H1 (cell line): Measurements from ENCODE around the gene QDPR. TPM values are rescaled to one million over a fixed set of nuclear protein-coding genes. Genes with fewer than 3 reads are reported as not detected.

Source experiments
- CTCF ChIA-PET: fragments of 300-600 bp; sonication (Branson Sonifier 250); formaldehyde crosslinking; loops from one replicate; lab custom pipeline; 2021; ENCODE audit not compliant: partially characterized antibody; lab: Charles Lee
- POLR2A ChIA-PET: fragments of 300-600 bp; sonication (Branson Sonifier 250); formaldehyde crosslinking; loops from one replicate; lab custom pipeline; 2021; ENCODE audit warnings: inconsistent platforms; ENCODE audit not compliant: partially characterized antibody; lab: Charles Lee
- DNase-seq, 2 experiments: peaks; one replicate each; pipeline versions ENCODE4 v3.0.0 to v3.0.0-alpha.2; 2010 to 2022; ENCODE audit warnings: low spot score in 2 of 2, low read depth in 1 of 2, mixed read lengths in 1 of 2
- FAIRE-seq: peaks from 2 replicates; lab custom pipeline; 2011; peaks lifted over from hg19 to GRCh38; lab: Jason Lieb, UNC
- H2AFZ ChIP-seq: 2 replicates; pipeline ENCODE4 v1.8.1; 2012; ENCODE audit warnings: low read length, inconsistent platforms
- H2AK5ac ChIP-seq: 2 replicates; pipeline ENCODE4 v1.6.1; 2013; ENCODE audit warnings: low read depth, low read length
- H2BK120ac ChIP-seq: replicated peaks from 2 replicates; pipeline ENCODE3; 2013; ENCODE audit warnings: low read depth, low read length, inconsistent platforms
- H2BK12ac ChIP-seq: 2 replicates; pipeline ENCODE4 v1.6.1; 2013; ENCODE audit warnings: low read depth, low read length
- H2BK15ac ChIP-seq: 2 replicates; pipeline ENCODE4 v1.6.1; 2013; ENCODE audit warnings: low read length
- H2BK20ac ChIP-seq: 2 replicates; pipeline ENCODE4 v1.6.1; 2013; ENCODE audit warnings: low read length
- H2BK5ac ChIP-seq: 2 replicates; pipeline ENCODE4 v1.6.1; 2013; ENCODE audit warnings: low read depth, low read length
- H3K14ac ChIP-seq: 2 replicates; pipeline ENCODE4 v1.6.1; 2013; ENCODE audit warnings: inconsistent platforms; ENCODE audit not compliant: insufficient read length
- H3K18ac ChIP-seq: 2 replicates; pipeline ENCODE4 v1.6.1; 2013; ENCODE audit warnings: low read length; ENCODE audit errors: extremely low read depth
- H3K23ac ChIP-seq: 2 replicates; pipeline ENCODE4 v1.6.1; 2013; ENCODE audit warnings: inconsistent platforms; ENCODE audit not compliant: insufficient read length
- H3K23me2 ChIP-seq: 2 replicates; pipeline ENCODE4 v1.6.1; 2013; ENCODE audit warnings: low read depth, low read length
- H3K27ac ChIP-seq: 2 replicates; pipeline ENCODE4 v1.6.1; 2011; ENCODE audit warnings: low read depth, low read length, inconsistent platforms
- H3K27me3 ChIP-seq, 4 experiments: replicated peaks in 1 of 4; 1 replicate in 1 of 4; 2 replicates in 3 of 4; pipeline versions ENCODE4 v1.6.1 to v1.8.1; 2011 to 2013; ENCODE audit warnings: low read length in 3 of 4, mild to moderate bottlenecking in 3 of 4, inconsistent platforms in 2 of 4, mixed read lengths in 2 of 4, moderate library complexity in 1 of 4; ENCODE audit not compliant: control insufficient read depth in 3 of 4, insufficient read depth in 3 of 4; ENCODE audit errors: extremely low read depth in 1 of 4
- H3K36me3 ChIP-seq, 4 experiments: 2 replicates each; pipeline versions ENCODE4 v1.6.1 to v1.8.1; 2011 to 2013; ENCODE audit warnings: mild to moderate bottlenecking in 4 of 4, low read length in 3 of 4, moderate library complexity in 2 of 4, control low read depth in 1 of 4, inconsistent platforms in 1 of 4; ENCODE audit not compliant: insufficient read depth in 4 of 4, control insufficient read depth in 2 of 4
- H3K4ac ChIP-seq: replicated peaks from 2 replicates; pipeline ENCODE3; 2013; ENCODE audit warnings: low read length, low read depth, mixed read lengths, inconsistent platforms; ENCODE audit not compliant: insufficient read length
- H3K4me1 ChIP-seq, 4 experiments: replicated peaks in 1 of 4; 1 replicate in 1 of 4; 2 replicates in 3 of 4; pipeline versions ENCODE4 v1.6.1 to v1.8.1; 2011 to 2013; ENCODE audit warnings: low read length in 3 of 4, inconsistent platforms in 2 of 4, mixed read lengths in 1 of 4; ENCODE audit not compliant: insufficient read depth in 4 of 4, control insufficient read depth in 3 of 4
- H3K4me2 ChIP-seq, 2 experiments: 2 replicates each; pipeline versions ENCODE4 v1.6.1 to v1.8.1; 2011 to 2013; ENCODE audit warnings: low read depth in 2 of 2, low read length in 2 of 2, control low read depth in 1 of 2, inconsistent platforms in 1 of 2, mild to moderate bottlenecking in 1 of 2; ENCODE audit not compliant: insufficient read depth in 1 of 2
- H3K4me3 ChIP-seq, 4 experiments: fragments of 200-600, 300-600 bp in 1 of 4; sonication (generic), shearing (Covaris generic), sonication (Bioruptor Twin) in 1 of 4; 2 replicates each; pipeline versions ENCODE4 v1.5.1 to v1.8.1; 2011 to 2016; ENCODE audit warnings: low read length in 4 of 4, low read depth in 3 of 4, control low read depth in 2 of 4, inconsistent platforms in 2 of 4, mild to moderate bottlenecking in 2 of 4, mixed read lengths in 1 of 4, moderate library complexity in 1 of 4; ENCODE audit not compliant: insufficient read depth in 2 of 4; ENCODE audit errors: extremely low read depth in 1 of 4
- H3K56ac ChIP-seq: replicated peaks from 2 replicates; pipeline ENCODE3; 2013; ENCODE audit warnings: low read depth, mild to moderate bottlenecking, mixed read lengths, low read length, inconsistent platforms; ENCODE audit not compliant: insufficient read length
- H3K79me1 ChIP-seq: 2 replicates; pipeline ENCODE4 v1.6.1; 2013; ENCODE audit warnings: low read depth, low read length, control low read depth
- H3K79me2 ChIP-seq, 2 experiments: 2 replicates each; pipeline versions ENCODE4 v1.6.1 to v1.8.1; 2012 to 2013; ENCODE audit warnings: low read length in 2 of 2, mild to moderate bottlenecking in 2 of 2, inconsistent platforms in 1 of 2; ENCODE audit not compliant: insufficient read depth in 2 of 2, control insufficient read depth in 1 of 2
- H3K9ac ChIP-seq, 4 experiments: replicated peaks in 1 of 4; 1 replicate in 1 of 4; 2 replicates in 3 of 4; pipeline versions ENCODE4 v1.6.1 to v1.8.1; 2011 to 2013; ENCODE audit warnings: low read depth in 3 of 4, low read length in 3 of 4, control low read depth in 2 of 4, mild to moderate bottlenecking in 2 of 4, moderate library complexity in 2 of 4, inconsistent platforms in 1 of 4; ENCODE audit errors: extremely low read depth in 1 of 4
- H3K9me3 ChIP-seq, 2 experiments: 2 replicates each; pipeline versions ENCODE4 v1.6.1 to v1.8.1; 2012 to 2013; ENCODE audit warnings: mild to moderate bottlenecking in 2 of 2, moderate library complexity in 2 of 2, control low read depth in 1 of 2, inconsistent platforms in 1 of 2, low read depth in 1 of 2, low read length in 1 of 2, mixed read lengths in 1 of 2; ENCODE audit not compliant: insufficient read depth in 2 of 2
- H4K20me1 ChIP-seq, 2 experiments: replicated peaks in 1 of 2; 2 replicates each; pipeline versions ENCODE3 to v1.8.1; 2011 to 2013; ENCODE audit warnings: inconsistent platforms in 2 of 2, low read length in 2 of 2, mild to moderate bottlenecking in 1 of 2; ENCODE audit not compliant: insufficient read depth in 2 of 2, control insufficient read depth in 1 of 2
- H4K5ac ChIP-seq: 2 replicates; pipeline ENCODE4 v1.6.1; 2013; ENCODE audit warnings: low read length, low read depth, mixed read lengths, inconsistent platforms; ENCODE audit not compliant: insufficient read length
- H4K8ac ChIP-seq: 2 replicates; pipeline ENCODE4 v1.8.0; 2013; ENCODE audit warnings: mild to moderate bottlenecking, moderate library complexity, low read length, inconsistent platforms; ENCODE audit not compliant: insufficient read depth; ENCODE audit errors: extremely low read depth
- H4K91ac ChIP-seq: replicated peaks from 2 replicates; pipeline ENCODE3; 2013; ENCODE audit warnings: low read length, mixed read lengths, inconsistent platforms; ENCODE audit not compliant: insufficient read length
- BACH1 ChIP-seq: IDR thresholded peaks from 2 replicates; pipeline ENCODE4 v1.6.1; 2012; ENCODE audit warnings: low read length, improper control_type of control experiment
- CTBP2 ChIP-seq: IDR thresholded peaks from 2 replicates; pipeline ENCODE4 v1.7.0; 2011; ENCODE audit warnings: borderline replicate concordance, mild to moderate bottlenecking, moderate library complexity, mixed read lengths, low read length; ENCODE audit not compliant: insufficient read depth, insufficient read length
- GTF2F1 ChIP-seq: IDR thresholded peaks from 2 replicates; pipeline ENCODE4 v1.6.1; 2012; ENCODE audit warnings: low read depth, low read length, improper control_type of control experiment, borderline replicate concordance
- POU5F1 ChIP-seq: IDR thresholded peaks from 2 replicates; pipeline ENCODE4 v1.6.1; 2011; ENCODE audit warnings: low read depth, mild to moderate bottlenecking, low read length, moderate library complexity
- RFX5 ChIP-seq: IDR thresholded peaks from 2 replicates; pipeline ENCODE4 v1.6.1; 2011; ENCODE audit warnings: low read depth, low read length, improper control_type of control experiment, borderline replicate concordance
- RXRA ChIP-seq: IDR thresholded peaks from 2 replicates; pipeline ENCODE4 v1.6.1; 2011; ENCODE audit warnings: low read depth, mild to moderate bottlenecking, low read length, moderate library complexity; ENCODE audit not compliant: insufficient read depth
- TAF1 ChIP-seq: IDR thresholded peaks from 2 replicates; pipeline ENCODE4 v1.6.1; 2011; ENCODE audit warnings: mild to moderate bottlenecking, low read depth, low read length
- WGBS, 2 experiments: shearing (Covaris generic) in 1 of 2; methylation state at CpG; one replicate each; pipeline versions ENCODE4 v1.1.6 to v1.1.7; 2013 to 2015; ENCODE audit warnings: low lambda C conversion rate in 2 of 2, mixed read lengths in 2 of 2, inconsistent platforms in 1 of 2, low coverage in 1 of 2, missing lambda C conversion rate in 1 of 2; ENCODE audit not compliant: insufficient replicate concordance in 2 of 2, insufficient coverage in 1 of 2, insufficient read length in 1 of 2; ENCODE audit errors: extremely low coverage in 1 of 2, missing lambda C conversion rate in 1 of 2; 5-methylcytosine and 5-hydroxymethylcytosine counted together
- polyA plus RNA-seq, 7 experiments: library from polyadenylated mRNA; depleted of rRNA in 3 of 7; stranded (reverse) in 5 of 7; unstranded in 2 of 7; fragments of >200 nt in 5 of 7; fragments of 200-250 nt in 2 of 7; gene quantifications; 1 replicate in 5 of 7; 2 replicates in 1 of 7; 4 replicates in 1 of 7; pipeline versions ENCODE4 v1.2.1 to v1.2.3, GENCODE V29; 2011 to 2013; ENCODE audit warnings: missing spikeins in 2 of 7, mixed read lengths in 2 of 7
- total RNA-seq: library from RNA; stranded (reverse); fragmentation: NEBNext Ultra II Directional; extraction: Animal tissue kit (Norgen Biotek cat#: 25700); gene quantifications from 2 replicates; pipeline ENCODE4 v1.2.1, GENCODE V29; 2021

QDPR gene
- total and polyA plus RNA-seq, 2 of the 8 experiments (the other 6 are each of a cell fraction or from before 2014, with no cell fraction given): 33.6 to 35.9 TPM

DNA sequence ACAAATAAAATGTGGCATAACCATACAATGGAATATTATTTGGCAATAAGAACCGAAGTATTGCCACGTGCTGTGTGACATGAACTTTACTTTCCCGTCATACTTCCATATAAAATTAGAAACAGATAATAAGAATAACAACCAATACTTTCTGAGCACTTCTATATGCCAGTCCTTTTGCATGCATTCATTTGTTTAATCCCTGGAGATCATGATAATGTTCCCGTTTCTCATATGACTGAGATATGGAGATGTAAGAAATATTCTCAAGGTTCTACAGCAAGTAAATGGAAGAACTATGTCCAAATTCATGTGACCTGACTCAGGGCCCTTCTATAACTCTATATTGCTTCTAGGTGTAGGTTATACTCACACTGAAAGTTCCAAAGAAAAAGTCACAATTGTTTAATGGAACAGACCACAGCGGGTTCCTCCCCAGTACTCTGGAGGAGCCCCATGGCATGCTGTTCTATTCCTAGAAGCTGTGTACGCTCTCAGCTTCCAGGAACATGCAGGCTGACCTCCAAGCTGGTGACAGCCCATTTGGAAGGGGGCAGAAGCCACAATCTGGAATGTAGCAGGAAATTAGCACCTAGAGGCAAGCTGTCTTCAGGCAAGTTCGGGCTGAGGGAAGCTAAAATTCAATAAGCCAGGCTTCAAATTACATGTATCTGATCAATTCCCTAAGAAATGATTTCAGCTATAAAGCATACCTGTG, 31.5 kb downstream of the QDPR start:
- CTCF ChIA-PET: no interaction called here
- no peak overlapping the region for H4K91ac ChIP-seq
- no peak overlapping the region for H2AFZ ChIP-seq
- no peak overlapping the region for H4K8ac ChIP-seq
- no peak overlapping the region for H3K27ac ChIP-seq
- no peak for DNase-seq
- no peak overlapping the region for H3K4ac ChIP-seq
- H2BK20ac ChIP-seq: no peak overlapping the region
- H2BK12ac ChIP-seq: no peak overlapping the region
- H2BK5ac ChIP-seq: no peak overlapping the region
- 81% methylated on average over 7 of the region's 7 CpGs; no CpG with 5 or more reads in 1 of the 2 experiments for WGBS, 2 experiments
- H3K9me3 ChIP-seq: no peaks in the 10 kb centered on the region
- no peaks in the 10 kb centered on the region for H3K79me1 ChIP-seq
- no peak overlapping the region for H3K18ac ChIP-seq
- no peaks in the 10 kb centered on the region for H4K20me1 ChIP-seq
- no peak for FAIRE-seq
- no peak overlapping the region for H3K56ac ChIP-seq
- H3K36me3 ChIP-seq: no peaks in the 10 kb centered on the region
- H3K23ac ChIP-seq: no peak overlapping the region
- H3K4me2 ChIP-seq: no peak overlapping the region
- no peaks in the 10 kb centered on the region for H3K79me2 ChIP-seq
- H3K4me1 ChIP-seq: peaks cover 0 to 2% (median 0%) of the 10 kb centered on the region in 4 experiments; a peak in 1 of 7 replicates
- H2AK5ac ChIP-seq: no peak overlapping the region
- no peak overlapping the region for H3K9ac ChIP-seq
- TF ChIP-seq GTF2F1 (no peak), RFX5 (no peak), BACH1 (no peak), RXRA (no peak), POU5F1 (no peak), CTBP2 (no peak), TAF1 (no peak)
- POLR2A ChIA-PET: interaction anchor here (1.1 kb wide), 1 partner anchor 8 kb away, joined by 3 read pairs; no protein-coding TSS in a partner anchor
- no peaks in the 10 kb centered on the region; the same call in 1 of the 2 replicates for H3K23me2 ChIP-seq
- no peaks in the 10 kb centered on the region for H3K27me3 ChIP-seq
- no peak overlapping the region for H3K14ac ChIP-seq
- no peak overlapping the region for H4K5ac ChIP-seq
- H3K4me3 ChIP-seq: no peak overlapping the region
- no peak overlapping the region for H2BK15ac ChIP-seq
- H2BK120ac ChIP-seq: no peak overlapping the region
